Stimulated activated CD4-positive, alpha-beta T cell treated with anti-CD3 and anti-CD28 coated beads, Interleukin-1b, Interleukin-23, amount 100 ng/mL, for 24 hours (primary cell): ENCODE results near the gene TRIM67.
"Not testable (repeated sequence)": the region's sequence is repeated elsewhere in the genome, so short reads cannot be mapped to it uniquely, and the experiment has no call there.

Experiments used
- DNase-seq, 4 experiments: peaks; one replicate each; pipeline ENCODE4 v3.0.0-alpha.2; 2020; ENCODE audit warnings: low read depth in 4 of 4, low spot score in 1 of 4

Gene TRIM67

DNA sequence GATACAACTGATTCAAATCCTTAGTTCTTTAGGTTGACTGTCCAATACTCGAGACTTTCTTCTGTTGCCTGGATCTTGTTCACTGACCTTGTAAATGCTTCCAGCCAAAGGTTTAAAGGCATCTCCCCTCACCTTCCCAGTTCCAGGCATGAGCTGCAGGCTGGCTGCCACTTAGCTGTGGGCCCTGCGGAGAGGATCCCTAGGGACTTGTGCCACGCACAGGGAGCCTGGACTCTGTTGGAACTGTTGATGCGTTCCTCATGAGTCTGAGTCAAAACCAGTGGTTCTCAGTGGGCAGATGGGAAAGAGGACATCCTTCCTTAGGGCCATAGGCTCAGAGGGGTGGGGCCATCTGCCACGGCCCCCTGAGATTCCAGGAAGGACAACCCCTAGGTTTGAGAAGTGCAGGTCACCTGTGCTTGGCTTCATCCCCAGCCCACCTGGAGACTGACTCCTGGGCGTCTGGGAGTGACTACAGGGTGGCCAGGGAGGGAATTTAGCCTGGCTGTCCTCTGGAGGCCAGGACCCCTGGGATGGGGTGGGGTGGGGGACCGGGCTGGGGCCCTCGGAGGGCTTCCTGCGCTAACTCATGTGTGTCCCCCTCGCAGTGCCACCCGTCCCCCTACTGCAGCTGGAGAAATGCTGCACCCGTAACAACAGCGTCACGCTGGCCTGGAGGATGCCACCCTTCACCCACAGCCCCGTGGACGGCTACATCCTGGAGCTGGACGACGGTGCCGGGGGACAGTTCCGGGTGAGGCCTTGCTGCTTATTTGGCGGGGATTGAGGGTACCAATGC is 41.6 kb downstream of the TRIM67 start:
- DNase-seq = no peak

DNA sequence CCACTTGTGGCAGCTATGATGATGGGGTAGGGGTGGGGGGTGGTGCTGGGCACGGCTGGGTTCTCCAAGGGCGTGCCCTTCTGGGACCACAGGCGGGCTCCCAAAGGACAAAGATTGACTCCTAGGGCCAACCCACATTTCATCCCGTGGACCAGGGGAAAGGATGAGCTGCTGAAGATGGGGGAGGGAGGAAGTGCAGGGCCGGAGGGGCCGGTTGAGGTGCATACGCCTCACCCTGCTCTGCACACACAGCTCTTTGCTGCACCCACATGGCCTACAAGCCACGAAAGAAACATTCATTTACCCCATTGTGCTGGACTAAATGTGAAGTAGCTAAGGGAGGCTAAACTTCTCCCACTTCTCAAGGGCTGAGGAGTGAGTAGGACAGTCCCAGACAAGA is 45.0 kb downstream of the TRIM67 start:
- DNase-seq = no peak

DNA sequence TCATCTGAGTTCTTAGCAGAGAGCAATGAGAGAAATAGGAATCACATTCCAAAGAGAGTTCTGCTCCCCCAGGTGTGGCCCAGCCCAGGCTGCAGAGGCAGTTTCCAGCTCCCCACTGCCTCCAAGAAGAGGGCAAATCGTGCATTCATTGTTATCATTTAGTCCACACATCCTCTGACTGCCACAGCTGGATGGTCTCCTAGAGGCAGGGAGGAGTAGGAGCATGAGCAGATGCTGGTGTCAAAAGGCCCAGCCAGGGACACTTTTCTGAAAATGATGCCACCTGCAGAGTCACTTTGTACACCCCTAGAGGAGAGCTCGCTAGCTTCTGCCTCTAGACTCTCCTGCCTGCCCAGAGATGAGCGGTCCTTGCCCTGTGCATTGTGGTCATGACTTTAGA is 45.6 kb downstream of the TRIM67 start:
- no peak for DNase-seq

DNA sequence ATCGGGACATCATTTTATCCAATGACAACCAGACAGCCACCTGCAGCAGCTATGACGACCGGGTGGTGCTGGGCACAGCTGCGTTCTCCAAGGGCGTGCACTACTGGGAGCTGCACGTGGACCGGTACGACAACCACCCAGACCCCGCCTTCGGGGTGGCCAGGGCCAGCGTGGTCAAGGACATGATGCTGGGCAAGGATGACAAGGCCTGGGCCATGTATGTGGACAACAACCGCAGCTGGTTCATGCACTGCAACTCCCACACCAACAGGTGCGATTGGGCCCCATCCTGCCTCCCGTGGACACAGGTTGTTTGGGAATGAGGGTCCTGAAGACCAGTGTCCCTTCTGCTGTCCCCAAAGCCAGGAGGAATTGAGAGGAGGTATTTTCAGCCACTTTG is 47.1 kb downstream of the TRIM67 start:
- no peak for DNase-seq

GRCh38 chr1:231209531-231209930 is 47.7 kb downstream of the TRIM67 start:
- DNase-seq = no peak

DNA sequence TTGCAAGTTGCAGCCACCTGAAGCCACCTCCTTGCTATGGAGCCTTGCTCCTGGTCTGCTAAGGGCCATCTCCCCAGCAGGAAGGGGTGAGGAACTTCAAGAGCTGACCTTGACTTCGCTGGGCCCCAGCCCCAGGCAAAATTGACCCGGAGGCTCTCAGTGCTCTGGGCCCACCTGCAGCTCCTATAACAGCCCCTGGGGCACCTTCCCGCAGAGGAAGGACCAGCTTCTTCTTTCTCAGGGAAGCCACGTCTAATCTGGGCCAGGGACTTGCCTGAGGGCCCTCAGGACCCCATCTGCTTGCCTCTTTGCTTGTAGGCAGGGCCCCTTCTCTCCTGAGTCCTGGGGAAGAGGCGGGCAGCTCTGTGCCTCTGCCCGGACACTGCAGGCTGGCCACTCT is 48.3 kb downstream of the TRIM67 start:
- no peak for DNase-seq

GRCh38 chr1:231211005-231211857 is 49.4 kb downstream of the TRIM67 start:
- peak; percentile 69 to 90 (median 85) for DNase-seq

DNA sequence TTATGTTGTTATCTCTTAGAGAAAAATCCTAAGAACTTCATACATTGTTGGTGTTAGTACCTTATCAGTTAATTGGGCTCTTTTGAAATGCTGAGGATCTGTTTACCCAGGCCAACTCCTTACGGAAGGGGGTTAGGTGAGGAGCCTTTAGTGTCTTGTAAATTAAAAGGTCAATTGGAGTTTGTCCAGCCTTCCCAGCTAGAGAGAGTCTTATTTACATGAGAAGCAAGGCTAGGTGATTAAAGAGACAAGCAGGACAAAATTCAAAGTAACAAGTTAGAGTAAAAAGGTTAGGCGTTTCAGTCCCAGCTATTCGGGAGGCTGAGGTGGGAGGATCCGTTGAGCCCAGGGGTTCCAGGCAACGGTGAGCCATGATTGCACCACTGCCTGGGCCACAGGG is 50.4 kb downstream of the TRIM67 start:
- not testable (repeated sequence) for DNase-seq

GRCh38 chr1:231213831-231214573 is 52.1 kb downstream of the TRIM67 start:
- no peak for DNase-seq

DNA sequence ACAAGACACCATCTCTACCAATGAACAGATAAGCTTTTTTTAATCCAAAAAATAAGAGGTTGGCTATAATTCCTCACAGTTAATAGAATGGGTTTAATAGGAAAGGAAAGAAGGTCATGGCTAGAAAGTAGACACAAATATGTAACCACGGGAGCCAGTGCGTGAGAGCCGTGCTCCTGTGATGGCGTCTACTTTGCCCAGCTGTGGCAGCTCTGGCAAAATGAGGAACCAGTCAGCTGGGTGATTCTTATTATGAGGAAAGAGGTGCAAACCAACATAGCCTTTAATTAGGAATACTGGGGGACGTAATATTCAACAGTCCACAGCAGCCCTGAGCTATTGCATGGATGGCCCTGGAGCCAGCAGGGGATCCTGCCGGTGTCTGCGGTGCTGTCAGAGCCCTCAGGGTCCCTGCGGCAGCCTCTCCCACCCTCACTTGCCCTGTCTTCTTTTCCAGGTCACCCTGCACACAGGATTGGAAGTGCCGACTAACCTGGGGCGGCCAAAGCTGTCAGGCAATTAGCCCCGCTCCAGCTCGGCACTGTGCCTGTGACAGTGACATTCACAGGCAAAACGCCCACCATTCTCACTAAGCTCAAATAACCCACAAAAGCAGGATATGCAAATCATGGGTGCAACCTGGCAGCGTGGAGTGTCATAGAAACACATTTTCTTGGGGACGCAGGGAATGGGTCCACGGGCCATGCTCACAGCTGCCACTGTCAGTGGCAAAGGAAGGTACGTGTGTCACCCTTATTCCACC is 53.2 kb downstream of the TRIM67 start:
- DNase-seq = no peak

DNA sequence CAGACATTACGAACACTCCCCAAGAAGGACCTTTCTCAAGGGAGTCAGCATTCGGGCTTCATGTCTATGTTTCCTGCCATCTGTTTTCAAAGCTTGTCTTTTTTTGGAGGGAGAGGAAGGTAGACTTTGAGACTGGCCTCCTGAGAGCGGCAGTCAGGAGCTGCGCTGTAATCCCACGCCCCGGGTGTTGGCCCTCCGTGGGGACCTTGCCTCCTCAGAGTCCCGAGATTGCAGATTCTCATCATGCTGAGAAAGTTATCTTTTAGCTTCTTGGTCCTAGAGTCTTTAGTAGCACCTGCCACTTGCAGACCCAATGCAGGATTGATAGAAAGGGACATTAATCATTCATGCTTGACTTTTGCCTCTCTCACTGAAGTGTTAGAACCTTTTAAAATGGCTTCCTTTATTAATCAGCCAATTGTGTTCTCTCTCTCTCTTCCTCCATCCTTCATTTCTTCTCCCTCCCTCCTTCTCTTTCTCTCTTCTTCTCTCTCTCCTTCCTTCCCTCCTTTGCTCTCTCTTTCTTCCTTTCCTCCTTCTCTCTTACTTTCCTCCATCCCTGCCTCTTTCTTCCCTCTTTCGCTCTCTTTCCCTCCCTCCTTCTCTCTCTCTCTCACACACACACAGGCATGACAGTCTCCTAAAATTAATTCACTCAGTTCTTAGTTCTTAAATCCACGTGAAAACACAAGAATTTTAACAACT is 54.0 kb downstream of the TRIM67 start:
- DNase-seq = no peak

DNA sequence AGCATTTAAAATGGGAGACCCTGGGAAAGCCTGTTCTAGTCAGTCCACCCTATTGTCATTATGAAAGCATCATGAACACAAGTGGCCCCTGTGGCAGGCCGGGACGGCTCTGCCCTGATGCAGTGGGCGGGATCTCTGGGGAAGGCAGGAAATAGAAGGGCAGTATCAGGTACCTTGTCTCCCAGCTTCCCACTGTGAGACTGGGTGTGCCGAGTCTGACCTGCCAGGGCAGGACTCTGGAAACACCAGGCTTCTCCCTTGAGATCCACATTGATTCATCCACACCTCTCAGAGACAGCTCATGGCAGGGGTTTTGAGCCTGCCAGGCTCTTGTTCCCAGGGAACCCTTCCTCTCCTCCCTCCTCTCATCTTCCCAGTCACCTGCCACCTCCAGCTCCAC is 54.6 kb downstream of the TRIM67 start:
- DNase-seq = no peak

GRCh38 chr1:231217056-231217455 is 55.2 kb downstream of the TRIM67 start:
- DNase-seq = no peak

DNA sequence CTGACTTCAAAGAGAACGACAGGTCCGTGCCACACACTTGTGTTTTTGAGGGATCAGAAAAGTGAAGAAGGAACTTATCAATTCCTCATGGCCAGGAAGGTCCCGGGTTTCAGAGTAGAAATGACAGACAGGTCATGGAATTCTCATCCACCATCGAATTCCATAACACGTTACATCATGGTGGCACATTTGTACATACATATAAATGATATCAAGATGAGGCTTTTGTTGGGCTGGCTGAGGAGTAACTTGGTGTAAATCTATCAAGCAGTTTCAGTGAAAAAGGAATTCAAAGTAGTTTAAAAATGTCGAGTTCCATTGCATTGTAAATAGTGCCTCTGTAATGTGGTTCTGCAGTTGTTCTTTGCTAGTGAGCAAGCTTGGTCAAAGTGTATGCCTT is 56.2 kb downstream of the TRIM67 start:
- DNase-seq = no peak

- no peak for DNase-seq
Measured at GRCh38 chr1:231219422-231220401, 57.9 kb downstream of the TRIM67 start.

GRCh38 chr1:231220801-231221200 is 58.9 kb downstream of the TRIM67 start:
- DNase-seq = no peak

- no peak for DNase-seq
Measured at GRCh38 chr1:231226156-231226555, 64.3 kb downstream of the TRIM67 start.

GRCh38 chr1:231231511-231231910 is 69.7 kb downstream of the TRIM67 start:
- no peak for DNase-seq
